GM08714 (cell line): Measurements from ENCODE around the gene CCL7.

Experiments
- H3K4me3 ChIP-seq: fragments of 200-500 bp; sonication (Bioruptor generic); 2 replicates; pipeline ENCODE4 v1.5.1; 2014; ENCODE audit warnings: mild to moderate bottlenecking, low read length, inconsistent platforms
- ZNF274 ChIP-seq: IDR thresholded peaks from 2 replicates; pipeline ENCODE4 v1.6.1; 2012; ENCODE audit warnings: mild to moderate bottlenecking, low read depth, low read length

CCL7 gene

GRCh38 chr17:34254651-34255380 is 15.2 kb upstream of the CCL7 start, which contains the start of gene CCL2:
TSS of gene CCL2 (plus strand) at chr17:34255285. CDS start at chr17:34255350, 65 bp downstream.
- no peak for TF ChIP-seq ZNF274

DNA sequence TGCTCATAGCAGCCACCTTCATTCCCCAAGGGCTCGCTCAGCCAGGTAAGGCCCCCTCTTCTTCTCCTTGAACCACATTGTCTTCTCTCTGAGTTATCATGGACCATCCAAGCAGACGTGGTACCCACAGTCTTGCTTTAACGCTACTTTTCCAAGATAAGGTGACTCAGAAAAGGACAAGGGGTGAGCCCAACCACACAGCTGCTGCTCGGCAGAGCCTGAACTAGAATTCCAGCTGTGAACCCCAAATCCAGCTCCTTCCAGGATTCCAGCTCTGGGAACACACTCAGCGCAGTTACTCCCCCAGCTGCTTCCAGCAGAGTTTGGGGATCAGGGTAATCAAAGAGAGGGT is 14.7 kb upstream of the CCL7 start:
- no peak overlapping the region for H3K4me3 ChIP-seq
- TF ChIP-seq ZNF274 = no peak

More at GRCh38 chr17:34254651-34255380, 15.2 kb upstream of the CCL7 start, which contains the start of gene CCL2:
- no peak within 1 kb of the TSS for H3K4me3 ChIP-seq

GRCh38 chr17:34255841-34256240 is 14.2 kb upstream of the CCL7 start:
- TF ChIP-seq ZNF274 = no peak
- no peak overlapping the region for H3K4me3 ChIP-seq

DNA sequence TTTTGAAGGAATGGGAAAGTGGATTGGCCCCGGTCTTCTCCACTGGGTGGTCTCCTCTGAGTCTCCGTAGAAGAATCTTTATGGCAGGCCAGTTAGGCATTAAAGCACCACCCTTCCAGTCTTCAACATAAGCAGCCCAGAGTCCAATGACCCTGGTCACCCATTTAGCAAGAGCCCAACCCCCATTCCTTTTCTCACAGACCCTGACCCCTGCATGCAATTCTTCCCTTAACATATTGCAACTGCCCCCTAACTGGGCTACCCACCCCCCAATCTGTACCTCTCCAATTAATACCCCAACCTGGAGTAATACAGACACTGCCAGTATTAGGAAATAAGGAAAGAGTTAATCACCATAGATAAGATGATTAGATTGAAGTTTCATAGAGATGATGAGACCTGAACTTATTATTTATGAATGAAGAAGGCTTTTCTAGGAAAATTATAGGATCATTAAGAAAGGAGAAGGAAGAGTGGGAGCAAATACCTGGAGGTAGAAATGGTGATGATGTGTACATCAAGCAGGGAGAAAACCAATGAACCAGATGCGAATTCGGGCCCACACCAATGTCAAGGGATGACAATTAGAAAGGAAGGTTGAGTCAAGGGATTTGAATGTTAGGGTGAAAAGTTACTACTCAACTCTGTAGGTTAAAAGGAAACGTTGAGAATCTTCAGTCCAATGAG is 12.6 kb upstream of the CCL7 start:
- H3K4me3 ChIP-seq = no peak overlapping the region
- no peak for TF ChIP-seq ZNF274

GRCh38 chr17:34257986-34258326 is 12.1 kb upstream of the CCL7 start:
- no peak for TF ChIP-seq ZNF274
- no peak overlapping the region for H3K4me3 ChIP-seq

DNA sequence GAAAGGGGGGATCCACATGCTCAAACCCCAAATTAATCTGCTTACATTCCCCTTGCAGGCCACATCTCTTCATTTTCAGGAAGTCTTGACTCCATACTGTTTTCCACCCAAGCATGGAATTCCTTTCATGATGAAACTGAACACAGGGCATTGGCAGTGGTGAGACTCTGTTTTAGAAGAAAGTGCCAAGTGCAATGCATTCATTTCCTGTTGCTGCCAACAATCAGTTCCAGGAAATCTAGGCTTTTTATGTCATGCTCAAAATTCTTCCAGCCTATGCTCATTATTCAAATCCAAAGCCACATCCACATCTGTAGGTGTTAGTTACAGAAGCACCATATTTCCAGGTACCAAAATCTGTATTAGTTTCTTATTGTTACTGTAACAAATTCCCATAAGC is 10.9 kb upstream of the CCL7 start:
- H3K4me3 ChIP-seq = no peak overlapping the region
- TF ChIP-seq ZNF274 = no peak

GRCh38 chr17:34260861-34261260 is 9.2 kb upstream of the CCL7 start:
- TF ChIP-seq ZNF274 = no peak

GRCh38 chr17:34261568-34262337 is 8.3 kb upstream of the CCL7 start:
- no peak overlapping the region for H3K4me3 ChIP-seq
- no peak for TF ChIP-seq ZNF274

More at GRCh38 chr17:34260861-34261260, 9.2 kb upstream of the CCL7 start:
- no peak overlapping the region for H3K4me3 ChIP-seq

DNA sequence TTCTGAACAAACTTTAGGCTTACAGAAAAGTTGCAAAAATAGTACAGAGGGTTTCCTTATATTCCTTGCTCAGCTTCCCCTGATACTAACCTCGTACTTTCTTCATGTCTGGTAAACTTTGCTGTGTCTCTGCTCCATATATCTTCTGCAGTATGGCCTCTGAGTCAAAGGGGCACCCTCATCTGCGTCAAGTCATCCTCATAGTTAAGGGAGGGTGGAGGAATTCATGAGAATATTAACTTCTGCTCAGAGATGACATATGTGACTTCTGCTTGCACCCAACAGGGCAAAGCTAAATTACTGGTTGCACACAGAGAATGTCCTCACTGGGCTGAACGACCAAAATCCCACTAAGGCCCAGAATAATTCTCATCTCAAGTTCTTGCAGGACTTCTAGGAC is 4.3 kb upstream of the CCL7 start:
- TF ChIP-seq ZNF274 = no peak
- H3K4me3 ChIP-seq = no peak overlapping the region

DNA sequence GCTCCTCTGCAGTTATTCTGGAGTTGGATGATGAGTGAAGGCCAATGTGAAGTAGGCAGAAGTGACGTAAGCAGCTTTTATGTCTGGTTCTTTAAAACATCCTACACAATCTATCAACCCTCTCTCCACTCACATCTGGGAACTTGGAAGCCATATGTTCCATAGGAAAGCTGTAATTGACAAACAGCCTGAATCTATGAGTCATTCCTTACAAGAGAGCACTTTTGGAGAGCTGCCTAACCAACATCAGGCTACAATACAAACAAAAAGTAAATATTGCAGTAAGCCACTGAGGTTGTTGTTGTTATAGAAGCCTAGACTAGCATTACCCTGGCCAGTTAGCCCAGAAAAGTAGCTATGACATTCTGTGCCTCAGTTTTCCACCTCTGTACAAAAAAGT is 5.9 kb downstream of the CCL7 start:
- no peak for TF ChIP-seq ZNF274
- H3K4me3 ChIP-seq = no peak overlapping the region

DNA sequence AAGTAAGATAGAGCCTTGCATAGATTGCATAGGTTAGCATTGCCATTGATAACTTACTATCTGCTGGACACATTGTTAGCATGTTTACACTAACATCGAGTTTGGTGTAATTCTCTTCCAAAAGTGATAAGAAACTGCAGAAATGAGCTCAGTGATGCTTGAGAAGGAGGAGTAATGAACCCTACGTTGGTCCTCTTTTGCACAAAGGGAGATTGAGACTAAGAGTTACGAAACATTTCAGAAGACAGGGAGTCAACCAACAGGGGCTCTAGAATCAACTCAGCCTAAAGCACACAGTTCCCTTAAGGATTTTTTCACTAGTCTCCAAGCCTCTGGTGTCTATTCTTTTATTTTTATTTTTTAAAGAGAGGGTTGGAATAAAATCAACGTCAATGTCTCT is 6.8 kb downstream of the CCL7 start:
- H3K4me3 ChIP-seq = no peak overlapping the region
- TF ChIP-seq ZNF274 = no peak

DNA sequence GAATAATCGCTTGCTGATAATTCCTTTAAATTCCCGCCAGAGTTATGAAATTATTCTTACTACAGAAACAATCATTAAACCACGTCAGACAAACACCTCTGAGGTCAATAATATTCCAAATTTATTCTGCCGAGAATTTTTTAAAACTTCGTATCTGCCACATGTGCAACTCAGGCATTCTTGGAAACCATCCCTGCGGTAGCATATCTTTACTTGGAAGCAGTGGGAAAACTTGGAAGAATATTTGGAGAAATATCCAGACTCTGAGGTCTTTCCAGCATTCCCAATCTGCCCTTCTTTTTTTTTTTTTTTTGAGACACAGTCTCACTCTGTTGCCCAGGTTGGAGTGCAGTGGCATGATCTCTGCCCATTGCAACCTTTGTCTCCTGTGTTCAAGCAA is 13.6 kb downstream of the CCL7 start:
- no peak overlapping the region for H3K4me3 ChIP-seq
- TF ChIP-seq ZNF274 = no peak

- H3K4me3 ChIP-seq = no peak within 1 kb of the TSS
- TF ChIP-seq ZNF274 = no peak
Observed at GRCh38 chr17:34285286-34285792, 15.3 kb downstream of the CCL7 start, which contains the start of gene CCL11. TSS of gene CCL11 (plus strand) at chr17:34285742. CDS start at chr17:34285809, 67 bp downstream.

DNA sequence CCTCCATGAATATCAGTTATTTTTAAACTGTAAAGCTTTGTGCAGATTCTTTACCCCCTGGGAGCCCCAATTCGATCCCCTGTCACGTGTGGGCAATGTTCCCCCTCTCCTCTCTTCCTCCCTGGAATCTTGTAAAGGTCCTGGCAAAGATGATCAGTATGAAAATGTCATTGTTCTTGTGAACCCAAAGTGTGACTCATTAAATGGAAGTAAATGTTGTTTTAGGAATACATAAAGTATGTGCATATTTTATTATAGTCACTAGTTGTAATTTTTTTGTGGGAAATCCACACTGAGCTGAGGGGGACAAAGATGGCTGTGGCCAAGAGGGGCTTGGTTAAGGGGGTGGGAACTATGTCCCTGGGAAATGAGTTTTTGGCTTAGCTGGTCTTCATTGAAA is 17.9 kb downstream of the CCL7 start:
- TF ChIP-seq ZNF274 = no peak

More for the DNA sequence above, 17.9 kb downstream of the CCL7 start:
- H3K4me3 ChIP-seq = no peak overlapping the region
